NCI-H2029 (cell line): Measurements from ENCODE around the gene KLF15.

Source experiments
- DNase-seq: peaks from one replicate; lab custom pipeline; 2025; lab: John Stamatoyannopoulos, UW

KLF15 gene

GRCh38 chr3:126360714-126361060, 3.5 kb upstream of the KLF15 start:
- DNase-seq, result no peak

GRCh38 chr3:126360046-126360713, 3.0 kb upstream of the KLF15 start:
- no peak for DNase-seq

GRCh38 chr3:126358816-126359181, 1.6 kb upstream of the KLF15 start:
- DNase-seq, result no peak

DNA sequence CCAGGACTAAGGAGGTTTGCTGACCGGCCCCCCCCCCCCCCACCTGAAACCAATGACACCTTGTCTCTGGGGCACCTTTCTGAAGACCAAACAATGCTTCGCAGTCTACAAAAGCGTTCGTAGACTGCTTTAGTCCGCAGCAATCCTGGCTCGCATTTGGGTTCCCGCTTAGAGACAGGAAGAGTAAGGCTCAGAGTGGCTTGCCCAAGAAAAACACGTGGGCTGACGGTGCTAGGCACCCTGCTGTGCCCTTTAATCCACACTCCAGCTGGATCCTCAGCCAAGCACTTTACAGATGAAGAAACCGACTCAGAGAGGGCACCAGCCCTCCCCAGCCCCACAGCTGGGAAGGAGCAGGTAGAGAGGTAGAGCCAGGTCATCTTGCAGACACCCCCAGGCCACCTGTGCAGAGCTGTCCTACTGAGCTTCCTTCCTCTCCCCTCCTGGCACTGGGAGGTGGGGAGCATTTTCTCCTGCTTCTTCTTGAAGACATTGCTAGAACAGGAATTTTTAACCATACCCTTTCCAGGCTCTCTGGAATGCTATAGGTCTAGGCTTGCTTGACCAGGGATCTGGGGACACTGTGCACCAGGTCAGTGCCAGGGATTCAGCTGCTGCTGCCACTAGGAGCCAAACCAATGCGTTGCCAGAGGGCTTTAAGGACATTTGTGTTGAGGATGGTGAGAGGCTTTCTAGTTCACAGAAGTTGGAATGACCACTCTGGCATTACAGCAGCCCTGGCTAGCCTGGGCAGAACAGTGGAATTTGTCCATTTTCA, 1.0 kb upstream of the KLF15 start:
- DNase-seq, result peak; percentile 32

- no peak for DNase-seq
Observed at GRCh38 chr3:126356373-126357264, 589 bp downstream of the KLF15 start.

DNA sequence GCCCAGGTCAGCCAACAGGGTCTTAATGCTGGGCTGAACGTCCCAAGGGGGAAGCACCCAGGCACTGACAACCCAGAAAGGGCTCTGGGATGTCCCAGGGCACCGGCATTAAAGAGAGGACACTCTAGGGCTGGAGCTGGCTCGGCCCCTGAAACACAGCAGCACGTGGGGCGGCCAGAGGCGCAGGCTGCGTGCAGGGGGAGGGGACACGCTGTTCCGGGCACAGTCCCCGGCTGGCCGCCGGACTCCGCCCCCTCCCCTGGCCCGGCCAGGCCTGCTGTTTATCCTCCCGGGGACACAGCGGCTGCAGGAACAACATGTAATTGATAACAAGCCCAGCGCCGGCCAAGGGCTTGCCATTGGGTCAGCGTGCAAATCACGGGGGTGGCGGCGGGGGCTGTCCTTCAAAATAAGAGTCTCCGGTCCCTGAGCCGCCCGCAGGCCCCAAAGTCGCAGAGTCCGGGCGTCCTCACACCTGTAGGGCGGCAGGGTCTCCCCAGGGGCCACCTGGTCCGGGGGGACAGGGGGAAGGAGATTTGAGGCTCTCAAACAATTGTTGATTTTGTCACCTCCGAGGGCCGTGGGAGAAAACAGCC, 1.3 kb downstream of the KLF15 start:
- peak; percentile 74 for DNase-seq

- DNase-seq, result no peak
Observed at GRCh38 chr3:126355251-126355650, 2.0 kb downstream of the KLF15 start.

GRCh38 chr3:126354776-126355175, 2.4 kb downstream of the KLF15 start:
- DNase-seq, result no peak

- DNase-seq, result no peak
Observed at GRCh38 chr3:126353694-126354321, 3.4 kb downstream of the KLF15 start.

GRCh38 chr3:126352476-126353454, 4.4 kb downstream of the KLF15 start:
- DNase-seq, result no peak

GRCh38 chr3:126351771-126352475, 5.3 kb downstream of the KLF15 start:
- DNase-seq, result no peak

DNA sequence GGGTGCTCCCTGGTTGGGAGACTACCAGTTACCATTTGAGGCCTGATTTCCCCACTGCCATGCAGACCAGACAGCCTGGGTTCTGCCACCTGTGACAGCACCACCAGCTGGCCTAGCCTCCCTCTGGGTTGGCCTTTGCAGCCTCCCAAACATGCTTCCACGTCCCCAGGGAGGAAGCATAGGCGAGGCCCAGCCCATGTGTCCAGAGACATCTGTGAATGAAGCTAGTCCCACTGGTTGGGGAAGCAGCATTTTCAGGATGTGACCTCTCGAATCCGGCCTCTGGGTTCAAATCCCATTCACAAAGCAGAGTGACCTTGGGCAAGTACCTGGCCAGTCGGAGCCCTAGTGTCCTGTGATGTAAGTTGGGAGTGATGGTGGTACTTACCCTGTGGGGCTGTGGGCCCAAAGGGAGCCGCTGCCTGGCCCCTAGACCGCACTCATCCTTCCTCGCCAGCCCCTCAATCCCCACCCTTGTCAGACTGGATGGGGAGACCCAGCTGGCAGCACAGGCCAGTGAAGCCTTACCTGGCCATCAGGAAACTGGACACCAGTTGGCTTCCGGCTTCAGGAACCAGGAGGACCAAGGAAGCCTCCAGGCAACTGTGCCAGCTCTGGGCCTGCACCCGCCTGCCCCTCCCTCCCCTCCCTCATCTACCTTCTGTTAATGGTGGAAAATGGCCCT, 6.0 kb downstream of the KLF15 start:
- DNase-seq, result no peak

DNA sequence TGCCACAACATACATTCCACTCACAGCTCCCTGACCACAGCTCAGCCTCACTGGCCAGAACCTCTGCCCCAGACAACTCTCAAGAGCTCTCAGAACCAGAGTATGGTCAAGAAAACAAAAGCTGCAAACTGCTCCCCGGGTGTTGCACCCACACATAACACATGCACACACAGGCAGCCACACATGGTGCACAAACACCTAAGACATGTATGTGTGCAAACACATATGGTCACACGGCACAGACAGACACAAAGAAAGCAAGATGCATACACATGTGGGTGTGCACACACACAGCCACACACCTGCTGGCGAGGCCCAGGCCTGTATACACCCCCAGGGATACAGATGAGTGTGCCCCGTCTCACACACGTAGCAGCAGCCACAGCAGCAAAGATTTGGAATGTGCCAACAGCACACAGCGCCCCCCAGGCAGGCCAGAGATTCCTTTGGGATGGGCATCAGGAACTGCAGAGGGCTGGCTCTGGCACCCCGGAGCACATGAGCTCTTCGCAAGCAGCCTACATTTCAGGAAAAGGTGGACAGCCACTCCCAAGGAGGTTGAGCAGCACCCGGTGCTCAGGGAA, 6.6 kb downstream of the KLF15 start:
- no peak for DNase-seq

GRCh38 chr3:126349611-126350501, 7.4 kb downstream of the KLF15 start:
- DNase-seq, result no peak

- DNase-seq, result no peak
Observed at GRCh38 chr3:126349071-126349470, 8.1 kb downstream of the KLF15 start.

DNA sequence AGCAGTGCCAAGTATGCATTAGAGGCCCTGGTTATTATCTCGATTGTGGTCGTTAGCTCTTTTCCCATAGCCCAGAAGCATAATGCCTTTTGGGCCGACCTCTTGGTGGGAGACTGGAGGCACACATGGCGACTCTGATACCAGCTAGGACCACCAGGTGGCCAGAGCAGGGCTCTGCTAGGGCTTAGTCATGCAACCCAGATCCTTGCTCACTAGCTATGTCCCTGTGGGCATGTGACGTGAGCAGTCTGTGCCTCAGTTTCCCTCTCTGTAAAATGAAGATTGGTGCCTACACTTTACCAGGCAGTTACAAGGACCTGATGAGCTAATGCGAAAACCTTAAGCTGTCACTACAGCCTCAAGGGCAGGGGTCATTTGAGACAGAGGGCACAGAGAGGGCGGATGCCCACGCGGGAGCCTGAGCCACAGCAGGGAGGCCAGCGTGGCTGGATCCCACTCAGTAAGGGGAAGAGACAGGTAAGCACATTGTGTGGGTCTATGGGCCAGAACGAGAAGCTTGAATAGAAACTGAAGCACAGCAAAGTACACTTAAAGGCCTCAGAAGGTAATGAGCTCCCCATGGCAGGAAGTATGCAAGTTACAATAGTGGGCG, 8.8 kb downstream of the KLF15 start:
- DNase-seq, result no peak

DNA sequence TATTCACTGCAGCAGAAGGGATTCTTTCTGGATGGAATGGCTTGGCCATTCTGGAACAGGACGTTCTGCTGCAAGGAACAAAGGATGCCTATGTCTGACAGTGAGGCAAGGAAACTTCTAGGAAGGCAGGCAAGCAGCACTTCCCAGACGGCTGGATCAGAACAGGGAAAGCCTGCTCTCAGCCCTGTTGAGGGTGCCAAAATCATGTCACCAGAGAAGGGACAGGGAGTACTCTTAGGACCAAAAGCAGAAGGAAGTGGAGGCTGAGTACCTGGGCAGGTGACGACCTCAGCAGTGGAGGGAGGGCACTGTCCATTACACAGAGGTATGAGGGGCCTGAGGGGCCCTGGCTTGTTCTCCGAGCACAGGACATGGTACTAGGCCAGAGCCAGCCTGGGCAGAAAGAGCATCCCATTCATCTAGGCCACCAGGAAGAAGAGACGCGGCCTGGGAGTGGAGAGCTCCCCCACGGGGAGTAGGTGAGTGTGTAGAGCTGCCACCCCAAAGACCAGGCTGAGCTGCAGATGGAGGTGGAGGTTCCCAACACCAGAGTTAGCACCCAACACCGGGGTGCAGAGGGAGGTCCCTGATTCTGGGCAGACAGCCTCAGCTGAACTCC, 9.6 kb downstream of the KLF15 start:
- no peak for DNase-seq
